Loucy (cell line): ENCODE data around the gene MALRD1.

Source experiments
- EZH2phosphoT487 ChIP-seq: fragments of 200-600 bp; IDR thresholded peaks from 2 replicates; pipeline ENCODE4 v1.6.1; 2018; ENCODE audit warnings: antibody characterized with exemption, mild to moderate bottlenecking, moderate library complexity, borderline replicate concordance
- TF ChIP-seq, protein P1 (sequence below): fragments of 200-600 bp; sonication (generic); conservative IDR thresholded peaks from 2 replicates; pipeline ENCODE4 v1.5.1; 2014; ENCODE audit warnings: mild to moderate bottlenecking, antibody characterized with exemption, low read length

- TF ChIP-seq, protein P1, sequence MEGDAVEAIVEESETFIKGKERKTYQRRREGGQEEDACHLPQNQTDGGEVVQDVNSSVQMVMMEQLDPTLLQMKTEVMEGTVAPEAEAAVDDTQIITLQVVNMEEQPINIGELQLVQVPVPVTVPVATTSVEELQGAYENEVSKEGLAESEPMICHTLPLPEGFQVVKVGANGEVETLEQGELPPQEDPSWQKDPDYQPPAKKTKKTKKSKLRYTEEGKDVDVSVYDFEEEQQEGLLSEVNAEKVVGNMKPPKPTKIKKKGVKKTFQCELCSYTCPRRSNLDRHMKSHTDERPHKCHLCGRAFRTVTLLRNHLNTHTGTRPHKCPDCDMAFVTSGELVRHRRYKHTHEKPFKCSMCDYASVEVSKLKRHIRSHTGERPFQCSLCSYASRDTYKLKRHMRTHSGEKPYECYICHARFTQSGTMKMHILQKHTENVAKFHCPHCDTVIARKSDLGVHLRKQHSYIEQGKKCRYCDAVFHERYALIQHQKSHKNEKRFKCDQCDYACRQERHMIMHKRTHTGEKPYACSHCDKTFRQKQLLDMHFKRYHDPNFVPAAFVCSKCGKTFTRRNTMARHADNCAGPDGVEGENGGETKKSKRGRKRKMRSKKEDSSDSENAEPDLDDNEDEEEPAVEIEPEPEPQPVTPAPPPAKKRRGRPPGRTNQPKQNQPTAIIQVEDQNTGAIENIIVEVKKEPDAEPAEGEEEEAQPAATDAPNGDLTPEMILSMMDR, result no peak
- no peak for TF ChIP-seq EZH2phosphoT487
Observed at GRCh38 chr10:19041171-19041570, 7.4 kb upstream of the MALRD1 start.
